GM20000 (cell line): Measurements from ENCODE around the gene UBA5.
A peak's percentile ranks its signal among the peaks of the same experiment; 100 is the strongest.
"Not testable (repeated sequence)": the region's sequence is repeated elsewhere in the genome, so short reads cannot be mapped to it uniquely, and the experiment has no call there.

Source experiments
- DNase-seq: peaks from one replicate; pipeline ENCODE4 v3.0.0; 2012; ENCODE audit warnings: low spot score
- CTCF ChIP-seq: IDR thresholded peaks from 2 replicates; pipeline ENCODE4 v1.5.1; 2012; ENCODE audit warnings: mild to moderate bottlenecking, control low read depth; ENCODE audit errors: extremely low read depth, missing control alignments

UBA5 gene

GRCh38 chr3:132638706-132639105, 21.4 kb upstream of the UBA5 start:
- no peak for TF ChIP-seq CTCF
- DNase-seq = no peak

- DNase-seq = not testable (repeated sequence)
Observed at GRCh38 chr3:132641427-132641826, 18.7 kb upstream of the UBA5 start.

GRCh38 chr3:132641837-132642538, 18.1 kb upstream of the UBA5 start:
- TF ChIP-seq CTCF = no peak
- DNase-seq = peak; percentile 52

GRCh38 chr3:132642539-132642847, 17.6 kb upstream of the UBA5 start:
- no peak for DNase-seq
- TF ChIP-seq CTCF = no peak

- DNase-seq = no peak
Observed at GRCh38 chr3:132643366-132643765, 16.8 kb upstream of the UBA5 start.

GRCh38 chr3:132645058-132645457, 15.1 kb upstream of the UBA5 start:
- TF ChIP-seq CTCF = no peak
- no peak for DNase-seq

More at GRCh38 chr3:132643366-132643765, 16.8 kb upstream of the UBA5 start:
- TF ChIP-seq CTCF = no peak

- no peak for DNase-seq
- TF ChIP-seq CTCF = no peak
Observed at GRCh38 chr3:132650153-132650552, 10.0 kb upstream of the UBA5 start.

- no peak for TF ChIP-seq CTCF
- no peak for DNase-seq
Observed at GRCh38 chr3:132652640-132653270, 7.4 kb upstream of the UBA5 start.
